Progenitor cell of endocrine pancreas (in vitro differentiated cells): ENCODE data around the gene KLHL36. TPM values are rescaled to one million over a fixed set of nuclear protein-coding genes. Genes with fewer than 3 reads are reported as not detected.

Experiments used
- DNase-seq: peaks from one replicate; pipeline ENCODE4 v3.0.0; 2021; ENCODE audit warnings: low spot score; ENCODE audit not compliant: unreplicated experiment
- H3K27ac Mint-ChIP-seq: 2 replicates; pipeline ENCODE4 v1.8.0; 2021; ENCODE audit warnings: mild to moderate bottlenecking, moderate library complexity, mixed read lengths
- H3K27me3 Mint-ChIP-seq: 2 replicates; pipeline ENCODE4 v1.8.0; 2021; ENCODE audit warnings: mixed read lengths
- H3K36me3 Mint-ChIP-seq: 2 replicates; pipeline ENCODE4 v1.8.0; 2022; ENCODE audit warnings: mixed read lengths; ENCODE audit not compliant: insufficient read depth
- H3K4me1 Mint-ChIP-seq: 2 replicates; pipeline ENCODE4 v1.8.0; 2021; ENCODE audit warnings: low read depth, mixed read lengths
- H3K4me3 Mint-ChIP-seq: 2 replicates; pipeline ENCODE4 v1.8.0; 2021; ENCODE audit warnings: low read depth, mild to moderate bottlenecking, moderate library complexity, mixed read lengths
- H3K9me3 Mint-ChIP-seq: 2 replicates; pipeline ENCODE4 v1.8.0; 2021; ENCODE audit warnings: low read depth, mixed read lengths
- CTCF ChIP-seq: fragments of 200-600 bp; sonication (generic); IDR thresholded peaks from one replicate; pipeline ENCODE4 v1.5.0; 2021; ENCODE audit warnings: antibody characterized with exemption, mild to moderate bottlenecking; ENCODE audit not compliant: unreplicated experiment
- total RNA-seq: library from RNA; stranded (reverse); gene quantifications from 2 replicates; pipeline ENCODE4 v1.2.1, GENCODE V29; 2021

KLHL36 gene
- total RNA-seq, 1 donor from 2014 or later, result 43.2 TPM

DNA sequence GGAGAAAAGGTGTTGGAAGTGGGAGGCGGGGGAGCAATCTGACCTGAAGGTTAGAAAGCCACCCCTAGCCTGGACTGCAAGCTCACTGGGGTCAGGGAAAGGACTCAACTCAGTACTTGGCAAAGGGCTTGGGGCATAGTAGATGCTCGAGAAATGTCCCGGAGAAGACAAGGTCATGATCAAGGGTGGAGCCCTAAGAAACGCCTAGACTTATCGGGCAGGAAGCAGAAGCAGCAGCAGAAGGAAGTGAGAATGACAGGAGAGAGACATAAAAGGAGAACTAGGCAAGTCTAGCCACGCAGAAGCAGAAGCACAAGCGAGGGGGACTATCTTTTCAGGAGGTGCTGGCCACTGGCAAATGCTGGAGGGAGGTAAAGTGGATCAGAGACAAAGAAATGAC is 40.6 kb upstream of the KLHL36 start:
- peaks cover 5% of the 10 kb centered on the region for H3K36me3 Mint-ChIP-seq
- no peaks in the 10 kb centered on the region for H3K27me3 Mint-ChIP-seq
- H3K9me3 Mint-ChIP-seq, result peaks cover 3% of the 10 kb centered on the region
- no peak overlapping the region for H3K4me3 Mint-ChIP-seq
- H3K27ac Mint-ChIP-seq, result no peak overlapping the region
- peaks cover 7% of the 10 kb centered on the region for H3K4me1 Mint-ChIP-seq
- DNase-seq, result no peak
- TF ChIP-seq CTCF, result no peak

- Mint-ChIP-seq H3K4me3 (no peak overlapping the region), H3K36me3 (peaks cover 5% of the 10 kb centered on the region), H3K27ac (no peak overlapping the region), H3K9me3 (peaks cover 3% of the 10 kb centered on the region), H3K27me3 (no peaks in the 10 kb centered on the region), H3K4me1 (peaks cover 7% of the 10 kb centered on the region)
- no peak for TF ChIP-seq CTCF
- no peak for DNase-seq
Measured at GRCh38 chr16:84608282-84608681, 40.0 kb upstream of the KLHL36 start.

DNA sequence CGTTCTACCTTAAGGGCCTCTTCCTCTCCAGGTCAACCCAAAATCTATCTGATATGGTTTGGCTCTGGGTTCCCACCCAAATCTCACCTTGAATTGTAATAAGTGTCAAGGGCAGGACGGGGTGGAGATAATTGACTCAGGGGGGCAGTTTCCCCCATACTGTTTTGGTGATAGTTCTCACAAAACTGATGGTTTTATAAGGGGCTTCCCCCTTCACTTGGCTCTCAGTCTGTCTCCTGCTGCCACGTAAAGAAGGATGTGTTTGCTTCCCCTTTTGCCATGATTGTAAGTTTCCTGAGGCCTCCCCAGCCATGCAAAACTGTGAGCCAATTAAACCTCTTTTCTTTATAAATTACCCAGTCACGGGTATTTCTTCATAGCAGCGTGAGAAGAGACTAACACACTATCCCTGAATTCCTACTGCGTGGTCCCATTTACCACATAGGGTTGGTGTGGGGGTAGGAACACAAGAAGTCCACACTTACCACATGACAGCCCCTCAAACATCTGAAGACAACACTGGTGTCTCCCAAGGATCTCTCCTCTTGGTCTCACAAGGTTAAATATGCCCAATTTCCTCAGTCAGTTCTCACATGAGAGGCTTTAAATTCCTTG is 38.6 kb upstream of the KLHL36 start:
- Mint-ChIP-seq H3K36me3 (peaks cover 6% of the 10 kb centered on the region), H3K4me1 (peaks cover 4% of the 10 kb centered on the region), H3K4me3 (no peak overlapping the region), H3K27me3 (no peaks in the 10 kb centered on the region), H3K9me3 (peaks cover 3% of the 10 kb centered on the region), H3K27ac (no peak overlapping the region)
- no peak for TF ChIP-seq CTCF
- no peak for DNase-seq

DNA sequence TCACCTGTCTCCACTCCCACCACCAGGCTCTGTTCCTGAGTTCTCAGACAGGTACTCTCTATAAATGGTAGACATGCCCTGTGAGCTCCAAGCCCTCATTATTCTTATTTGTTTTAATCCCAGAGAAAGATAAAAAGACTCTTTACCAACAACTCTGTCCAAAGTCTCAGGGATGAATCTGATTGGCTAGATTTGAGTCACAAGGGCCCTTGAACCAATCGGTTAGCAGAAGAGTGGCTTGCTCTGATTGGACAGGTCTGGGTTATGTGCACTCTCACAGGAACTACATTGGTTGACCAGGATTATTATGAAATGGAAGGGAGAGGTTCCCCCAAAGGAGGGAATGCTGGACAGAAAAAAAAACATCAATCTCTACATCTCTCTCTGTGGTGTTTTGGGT is 37.9 kb upstream of the KLHL36 start:
- peaks cover 3% of the 10 kb centered on the region for H3K9me3 Mint-ChIP-seq
- TF ChIP-seq CTCF, result no peak
- peaks cover 1% of the 10 kb centered on the region for H3K4me1 Mint-ChIP-seq
- DNase-seq, result no peak
- no peak overlapping the region for H3K4me3 Mint-ChIP-seq
- H3K27ac Mint-ChIP-seq, result no peak overlapping the region
- peaks cover 6% of the 10 kb centered on the region for H3K36me3 Mint-ChIP-seq
- no peaks in the 10 kb centered on the region for H3K27me3 Mint-ChIP-seq

DNA sequence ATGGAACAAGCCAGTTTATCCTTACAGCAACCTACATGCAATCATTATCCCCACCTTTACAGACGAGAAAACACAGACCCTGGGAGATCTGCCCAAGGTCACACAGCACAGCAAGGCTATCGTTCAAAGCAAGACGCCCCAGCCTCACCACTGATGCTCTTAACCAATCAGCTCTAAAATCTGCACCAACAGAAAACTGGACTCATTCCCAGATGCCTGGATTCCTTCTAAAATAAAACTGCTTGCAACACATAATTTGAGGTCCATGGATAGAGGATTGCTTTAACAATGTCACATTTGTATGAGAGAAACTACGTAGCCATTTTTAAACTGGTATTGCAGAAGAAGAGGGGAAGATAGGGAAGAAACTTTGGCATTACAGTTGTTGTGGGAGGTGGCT is 37.3 kb upstream of the KLHL36 start:
- Mint-ChIP-seq H3K36me3 (peaks cover 6% of the 10 kb centered on the region), H3K27ac (no peak overlapping the region), H3K9me3 (peaks cover 3% of the 10 kb centered on the region), H3K27me3 (peaks cover 3% of the 10 kb centered on the region), H3K4me1 (peaks cover 1% of the 10 kb centered on the region), H3K4me3 (no peak overlapping the region)
- no peak for DNase-seq
- TF ChIP-seq CTCF, result no peak
